HG03159 (cell line): ENCODE measurements around the gene ALG14.
A peak's percentile ranks its signal among the peaks of the same experiment; 100 is the strongest.
"Not testable (repeated sequence)": the region's sequence is repeated elsewhere in the genome, so short reads cannot be mapped to it uniquely, and the experiment has no call there.

Experiments
- ATAC-seq: cut with Tn5 transposase; IDR thresholded peaks from one replicate; pipeline ENCODE4 v1.9.1; 2021; ENCODE audit warnings: mild to moderate bottlenecking, moderate library complexity; ENCODE audit not compliant: unreplicated experiment

Gene ALG14

GRCh38 chr1:95043141-95043980 is 29.4 kb downstream of the ALG14 start:
- ATAC-seq = peak; percentile 96

DNA sequence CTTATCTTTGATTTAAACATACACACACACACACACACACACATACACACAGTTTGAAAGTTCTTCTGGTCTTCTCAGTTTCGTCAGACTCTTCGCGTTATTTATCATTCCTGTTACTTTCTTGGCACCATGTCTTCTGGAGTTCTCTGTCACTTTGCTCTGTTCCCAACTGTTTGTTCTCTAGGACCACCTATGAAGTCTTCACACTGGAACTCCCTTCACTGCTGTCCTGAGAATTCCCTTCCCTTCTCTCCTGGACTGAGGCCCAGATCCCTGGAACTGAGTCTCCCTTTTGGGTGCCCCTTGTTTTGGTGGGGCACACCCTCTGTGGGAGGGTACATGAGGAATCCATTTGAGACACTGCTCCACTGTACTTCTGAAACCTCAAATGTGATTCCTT is 30.5 kb downstream of the ALG14 start:
- ATAC-seq = no peak

- peak; percentile 57 for ATAC-seq
Measured at GRCh38 chr1:95041491-95042165, 31.1 kb downstream of the ALG14 start.

DNA sequence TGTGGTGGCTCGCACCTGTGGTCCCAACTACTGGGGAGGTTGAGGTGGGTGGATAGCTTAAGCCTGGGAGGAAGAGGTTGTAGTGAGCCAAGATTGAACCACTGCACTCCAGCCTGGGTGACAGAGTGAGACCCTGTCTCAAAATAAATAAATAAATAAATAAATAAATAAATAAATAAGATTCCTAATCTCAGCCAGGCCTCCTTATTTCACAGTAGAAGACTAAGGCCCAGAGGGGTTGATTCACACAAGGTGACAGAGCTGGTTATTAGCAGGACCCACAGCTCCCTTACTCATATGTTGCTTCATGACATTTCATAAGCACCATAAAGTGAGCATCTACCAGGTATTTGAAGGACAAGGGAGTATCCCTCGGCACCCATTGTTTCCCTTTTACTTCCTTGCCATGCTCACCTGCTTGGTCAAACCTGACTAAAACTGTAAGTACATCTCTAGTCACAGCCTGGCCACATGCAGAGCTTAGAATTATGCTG is 32.7 kb downstream of the ALG14 start:
- no peak for ATAC-seq

GRCh38 chr1:95039360-95040031 is 33.3 kb downstream of the ALG14 start:
- no peak for ATAC-seq

- no peak for ATAC-seq
Measured at GRCh38 chr1:95035536-95035935, 37.2 kb downstream of the ALG14 start.

GRCh38 chr1:95034506-95034905 is 38.2 kb downstream of the ALG14 start:
- ATAC-seq = no peak

- no peak for ATAC-seq
Measured at GRCh38 chr1:95033843-95034242, 38.9 kb downstream of the ALG14 start.

- ATAC-seq = no peak
Measured at GRCh38 chr1:95029532-95029931, 43.2 kb downstream of the ALG14 start.

DNA sequence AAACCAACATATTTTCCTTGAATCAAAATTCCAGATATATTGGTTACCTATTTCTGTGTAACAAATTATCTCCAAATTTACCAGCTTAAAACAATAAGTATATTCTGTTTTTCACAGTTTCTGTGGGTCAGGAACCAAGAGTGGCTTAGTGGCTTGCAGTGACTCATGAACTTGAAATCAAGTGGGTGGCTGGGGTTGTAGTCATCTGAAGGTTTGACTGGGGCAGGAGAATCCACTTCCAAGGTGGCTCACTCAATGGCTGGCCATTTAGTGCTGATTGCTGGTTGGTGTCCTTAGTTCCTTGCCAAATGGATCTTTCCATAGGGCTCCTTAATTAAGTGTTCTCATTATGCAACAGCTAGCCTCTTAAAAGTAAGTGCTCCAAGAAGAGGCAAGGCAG is 43.8 kb downstream of the ALG14 start:
- no peak for ATAC-seq

DNA sequence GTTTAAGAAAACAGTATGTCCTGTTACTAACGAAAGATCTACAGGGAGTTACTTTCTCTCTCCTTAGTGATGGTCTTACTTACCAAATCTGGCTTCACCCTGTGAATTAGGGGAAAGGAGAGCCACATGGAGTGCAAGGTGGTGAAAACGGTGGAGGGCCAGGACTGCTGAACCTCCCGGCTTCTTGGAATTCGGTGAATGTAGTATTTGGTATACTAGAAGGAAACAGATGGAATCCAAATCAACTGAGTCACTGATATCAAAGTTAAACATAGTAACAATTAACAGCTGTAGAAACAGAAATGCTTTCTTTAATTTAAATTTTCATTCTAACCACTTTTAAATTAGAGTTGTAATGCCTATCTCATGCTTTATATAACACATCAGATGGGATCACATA is 45.7 kb downstream of the ALG14 start:
- ATAC-seq = no peak

DNA sequence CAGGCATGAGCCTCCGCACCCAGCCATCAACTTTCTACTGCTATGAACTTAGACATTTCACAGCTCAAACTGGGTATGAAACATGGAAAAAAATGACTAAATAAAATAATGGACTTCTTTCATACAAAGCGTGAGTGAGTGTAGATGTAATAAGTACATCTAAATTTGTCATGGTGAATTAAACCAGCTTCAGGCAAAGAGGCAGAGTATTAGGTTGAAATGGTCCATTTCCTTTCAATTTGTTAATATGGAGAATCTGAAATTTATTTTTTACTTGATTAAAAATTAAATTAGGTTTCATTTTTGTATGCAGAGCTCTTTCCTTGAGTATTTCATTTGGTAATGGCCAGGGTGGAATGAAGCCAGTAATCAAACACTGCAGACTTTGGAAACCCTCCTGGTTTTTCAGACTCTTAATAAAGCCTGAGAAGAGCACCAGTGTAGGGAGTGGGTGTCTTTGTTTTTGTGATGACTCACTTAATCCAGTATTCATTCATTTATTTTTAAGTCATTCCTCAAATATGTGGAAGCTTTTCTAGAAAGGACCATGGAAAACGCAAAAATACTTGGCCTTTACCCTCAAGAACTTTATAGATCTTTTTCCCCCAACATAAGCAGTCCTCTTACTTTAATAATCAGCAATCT is 49.2 kb downstream of the ALG14 start:
- ATAC-seq = no peak

DNA sequence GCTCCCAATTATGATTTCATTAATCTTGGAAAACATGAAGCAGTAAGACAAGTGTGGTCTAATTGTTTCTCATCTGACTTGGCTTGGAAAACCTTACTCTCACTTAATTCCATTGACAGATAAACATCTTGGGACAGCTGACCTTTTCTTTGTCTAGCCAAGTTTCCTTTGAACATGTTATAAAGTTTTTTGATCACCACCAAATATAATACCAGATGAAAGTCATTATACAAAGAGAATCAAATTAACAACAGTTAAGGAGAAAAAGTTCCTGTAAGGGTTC is 50.2 kb downstream of the ALG14 start:
- ATAC-seq = no peak

- ATAC-seq = no peak
Measured at GRCh38 chr1:95021805-95022643, 50.7 kb downstream of the ALG14 start.

DNA sequence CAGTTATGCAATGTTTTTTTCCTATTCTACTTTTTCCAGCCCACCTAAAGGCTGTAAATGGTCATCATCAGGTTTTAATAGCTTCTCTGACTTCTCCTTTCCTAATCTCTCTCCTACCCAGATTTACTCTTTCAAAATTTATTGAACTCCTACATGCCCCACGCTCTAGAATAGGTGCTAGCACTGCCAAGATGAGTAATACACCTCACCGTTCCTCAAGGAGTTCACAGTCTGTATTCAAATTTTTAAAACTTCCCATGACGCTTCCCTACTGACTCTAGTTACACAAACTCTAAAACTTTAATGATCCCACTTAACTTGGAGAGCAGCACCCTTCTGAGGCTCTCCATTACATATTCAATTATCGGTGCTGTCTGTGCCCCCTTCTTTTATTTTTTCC is 51.6 kb downstream of the ALG14 start:
- no peak for ATAC-seq

DNA sequence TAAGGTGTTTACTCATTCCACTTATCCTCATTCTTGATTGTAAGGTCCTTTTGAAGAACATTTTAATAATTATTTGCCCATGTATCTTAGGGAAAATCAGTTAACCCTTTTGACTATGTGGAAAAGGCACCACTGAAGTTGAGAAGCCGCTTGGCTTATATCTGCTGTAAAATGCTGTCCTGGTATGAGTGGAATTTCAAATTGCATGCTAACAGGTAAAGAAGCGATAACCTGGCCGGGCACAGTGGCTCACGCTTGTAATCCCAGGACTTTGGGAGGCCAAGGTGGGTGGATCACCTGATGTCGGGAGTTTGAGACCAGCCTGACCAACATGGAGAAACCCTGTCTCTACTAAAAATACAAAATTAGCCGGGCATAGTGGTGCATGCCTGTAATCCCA is 53.3 kb downstream of the ALG14 start:
- not testable (repeated sequence) for ATAC-seq

- no peak for ATAC-seq
Measured at GRCh38 chr1:95018602-95019369, 54.0 kb downstream of the ALG14 start.

DNA sequence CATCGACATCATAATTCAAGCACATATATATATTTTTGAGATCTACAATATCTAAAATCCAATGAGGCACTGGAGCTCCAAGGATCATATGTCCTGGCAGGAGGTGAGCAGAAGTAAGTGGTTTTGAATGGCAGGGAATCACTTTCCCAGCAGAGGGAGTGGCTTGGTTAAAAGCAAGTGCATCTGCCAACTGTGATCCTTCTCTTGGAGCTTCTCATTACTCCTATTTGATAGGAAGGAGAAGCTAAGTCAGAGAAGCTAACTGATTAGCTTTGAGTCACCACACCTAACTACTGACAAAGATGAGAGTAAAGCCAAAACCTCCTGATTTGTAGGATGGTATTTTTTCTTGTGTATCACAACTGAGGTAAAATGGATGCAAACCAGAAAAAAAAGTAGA is 55.0 kb downstream of the ALG14 start:
- no peak for ATAC-seq

- no peak for ATAC-seq
Measured at GRCh38 chr1:95015076-95015475, 57.7 kb downstream of the ALG14 start.
